Measurements from ENCODE around the gene FIGNL1. TPM values are rescaled to one million over a fixed set of nuclear protein-coding genes. Genes with fewer than 3 reads are reported as not detected.

Gene FIGNL1
- total RNA-seq, 1 experiment from 2014 or later = 14.5 TPM

DNA sequence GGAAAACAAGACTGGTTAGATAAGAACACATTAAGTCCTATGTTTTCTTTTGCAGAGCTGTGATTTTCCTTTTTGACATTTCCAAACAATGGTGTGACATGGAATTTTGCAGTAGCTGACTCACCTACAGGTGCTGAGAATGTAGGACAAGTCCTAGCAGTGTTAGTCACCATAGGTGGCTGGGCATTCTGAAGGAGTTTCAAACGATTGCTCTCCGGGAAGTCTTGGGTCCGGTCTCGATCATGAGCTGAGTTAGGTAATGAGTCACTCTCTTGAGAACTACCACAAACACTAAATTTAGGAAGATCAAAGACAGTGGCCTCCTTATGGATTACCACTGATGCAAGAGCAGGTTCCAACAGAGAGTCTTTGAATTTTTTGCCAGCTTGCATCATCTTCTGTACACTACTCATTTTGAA, 3.6 kb downstream of the FIGNL1 start:
- H3K36me3 Mint-ChIP-seq (ENCODE audit: insufficient read depth, unreplicated experiment) = peaks cover 17% of the 10 kb centered on the region
- peaks cover 22% of the 10 kb centered on the region for H3K4me1 Mint-ChIP-seq (ENCODE audit: insufficient read depth, unreplicated experiment)
- intact Hi-C loops (cut with micrococcal nuclease) = no loop called here
- ChIA-PET CTCF (interaction anchor here (1.1 to 1.9 kb wide), 3 partner anchors 144 to 715 kb away, joined by 3 to 10 read pairs (median 3); no protein-coding TSS in a partner anchor), POLR2A (interaction anchor here (0.6 to 0.9 kb wide), 3 partner anchors 105 to 511 kb away, joined by 3 to 5 read pairs (median 3); no protein-coding TSS in a partner anchor)
- TF ChIP-seq, protein P1, sequence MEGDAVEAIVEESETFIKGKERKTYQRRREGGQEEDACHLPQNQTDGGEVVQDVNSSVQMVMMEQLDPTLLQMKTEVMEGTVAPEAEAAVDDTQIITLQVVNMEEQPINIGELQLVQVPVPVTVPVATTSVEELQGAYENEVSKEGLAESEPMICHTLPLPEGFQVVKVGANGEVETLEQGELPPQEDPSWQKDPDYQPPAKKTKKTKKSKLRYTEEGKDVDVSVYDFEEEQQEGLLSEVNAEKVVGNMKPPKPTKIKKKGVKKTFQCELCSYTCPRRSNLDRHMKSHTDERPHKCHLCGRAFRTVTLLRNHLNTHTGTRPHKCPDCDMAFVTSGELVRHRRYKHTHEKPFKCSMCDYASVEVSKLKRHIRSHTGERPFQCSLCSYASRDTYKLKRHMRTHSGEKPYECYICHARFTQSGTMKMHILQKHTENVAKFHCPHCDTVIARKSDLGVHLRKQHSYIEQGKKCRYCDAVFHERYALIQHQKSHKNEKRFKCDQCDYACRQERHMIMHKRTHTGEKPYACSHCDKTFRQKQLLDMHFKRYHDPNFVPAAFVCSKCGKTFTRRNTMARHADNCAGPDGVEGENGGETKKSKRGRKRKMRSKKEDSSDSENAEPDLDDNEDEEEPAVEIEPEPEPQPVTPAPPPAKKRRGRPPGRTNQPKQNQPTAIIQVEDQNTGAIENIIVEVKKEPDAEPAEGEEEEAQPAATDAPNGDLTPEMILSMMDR (IDR thresholded peaks at IDR 0.05; ENCODE audit: unreplicated experiment) = no peak
- H3K9me3 Mint-ChIP-seq (ENCODE audit: unreplicated experiment) = no peaks in the 10 kb centered on the region
- peak overlapping the region; percentile 5 for H3K27ac Mint-ChIP-seq (ENCODE audit: low read depth, unreplicated experiment)
- BruUV-seq (replicated peaks) = no TSS peak
- H3K4me3 Mint-ChIP-seq (ENCODE audit: unreplicated experiment) = no peak overlapping the region
- no peaks in the 10 kb centered on the region for H3K27me3 Mint-ChIP-seq (ENCODE audit: insufficient read depth, unreplicated experiment)
- peak; percentile 98 for DNase-seq (ENCODE audit: unreplicated experiment)

DNA sequence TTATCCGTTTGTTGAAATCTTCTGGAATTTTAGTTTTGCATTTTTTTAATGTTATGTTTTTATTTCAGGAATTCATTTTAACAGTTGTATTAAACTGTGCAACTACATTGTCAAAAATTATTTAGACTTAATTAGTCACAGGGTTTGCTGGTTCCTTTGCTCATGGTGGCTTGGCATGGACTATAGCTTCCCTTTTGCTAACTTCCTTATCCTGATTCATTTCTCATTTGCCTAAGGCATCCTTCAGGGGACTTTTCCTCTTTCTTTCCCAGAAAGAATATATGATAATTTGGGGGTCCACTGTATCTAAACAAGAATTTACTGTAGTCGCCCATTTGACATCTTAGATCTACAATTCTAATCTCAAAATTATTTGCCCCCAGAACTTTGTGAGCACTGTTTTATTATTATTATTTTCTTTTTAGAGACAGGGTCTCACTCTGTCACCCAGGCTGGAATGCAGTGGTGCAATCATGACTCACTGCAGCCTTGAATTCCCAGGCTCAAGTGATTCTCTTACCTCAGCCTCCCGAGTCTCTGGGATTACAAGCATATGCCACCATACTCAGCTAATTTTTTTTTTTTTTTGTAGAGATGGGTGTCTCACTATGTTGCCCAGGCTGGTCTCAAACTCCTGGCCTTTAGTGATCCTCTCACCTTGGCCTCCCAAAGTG, 13.9 kb downstream of the FIGNL1 start:
- no TSS peak for BruUV-seq (replicated peaks)
- peak; percentile 76 for DNase-seq (ENCODE audit: unreplicated experiment)

DNA sequence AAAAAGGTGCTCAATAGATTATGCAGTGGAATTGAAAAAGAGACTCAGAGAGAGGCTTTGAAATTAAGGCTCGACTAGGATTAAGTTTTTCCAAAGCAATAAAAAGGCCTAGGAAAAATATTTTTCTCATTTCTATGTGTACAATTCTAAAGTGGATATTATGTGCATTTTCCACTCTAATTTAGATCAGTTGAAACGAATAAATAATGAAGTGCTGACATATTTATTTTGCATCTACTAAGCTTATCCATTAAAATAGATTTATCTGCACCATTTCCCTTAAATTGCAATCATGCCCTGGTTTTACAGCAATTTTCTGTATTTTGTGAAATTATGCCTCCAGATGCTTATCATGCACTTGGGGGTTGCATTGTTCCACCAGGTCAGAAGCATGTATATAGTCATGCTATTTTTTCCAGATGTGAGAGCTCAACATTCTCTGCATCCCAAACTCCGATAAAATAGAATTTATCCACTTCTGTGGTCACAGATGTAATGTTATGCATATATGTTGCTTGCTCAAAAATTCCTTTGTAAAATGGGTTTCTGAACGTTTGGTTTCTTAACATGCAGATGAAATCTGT, 18.3 kb downstream of the FIGNL1 start:
- BruUV-seq (replicated peaks) = no TSS peak
- DNase-seq (ENCODE audit: unreplicated experiment) = no peak

More for the DNA sequence above, 13.9 kb downstream of the FIGNL1 start:
- ChIA-PET POLR2A (interaction anchor here (0.6 kb wide), 1 partner anchor 77 kb away, joined by 3 read pairs; no protein-coding TSS in a partner anchor), CTCF (interaction anchor here (0.6 to 4.2 kb wide), 3 partner anchors 18 to 844 kb away, joined by 3 to 20 read pairs (median 3); no protein-coding TSS in a partner anchor)
- H3K4me1 Mint-ChIP-seq (ENCODE audit: insufficient read depth, unreplicated experiment) = peaks cover 13% of the 10 kb centered on the region
- TF ChIP-seq, protein P1 (IDR thresholded peaks at IDR 0.05; ENCODE audit: unreplicated experiment) = no peak
- no peak overlapping the region for H3K27ac Mint-ChIP-seq (ENCODE audit: low read depth, unreplicated experiment)
- H3K9me3 Mint-ChIP-seq (ENCODE audit: unreplicated experiment) = no peaks in the 10 kb centered on the region
- H3K36me3 Mint-ChIP-seq (ENCODE audit: insufficient read depth, unreplicated experiment) = peaks cover 22% of the 10 kb centered on the region
- H3K27me3 Mint-ChIP-seq (ENCODE audit: insufficient read depth, unreplicated experiment) = no peaks in the 10 kb centered on the region
- H3K4me3 Mint-ChIP-seq (ENCODE audit: unreplicated experiment) = no peak overlapping the region
- intact Hi-C loops (cut with micrococcal nuclease) = no loop called here

DNA sequence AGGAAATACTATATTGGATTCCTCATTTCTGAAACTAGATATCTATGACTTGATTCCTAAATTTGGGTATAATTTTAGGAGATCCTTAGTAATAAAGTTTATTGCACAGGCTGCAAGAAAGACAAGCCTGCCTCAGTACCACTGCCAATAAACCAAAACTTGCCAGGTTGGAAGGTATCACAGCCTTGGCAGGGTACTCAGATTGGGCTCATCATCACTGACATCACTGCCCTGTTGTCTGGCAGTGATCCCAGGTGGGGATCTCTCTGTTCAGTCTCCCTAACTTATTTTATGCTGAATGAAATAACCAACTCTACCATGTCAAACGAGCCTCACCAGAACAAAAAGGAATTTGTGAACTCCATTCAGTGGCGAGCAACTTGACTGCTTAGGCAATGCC, 18.8 kb downstream of the FIGNL1 start:
- no peak for DNase-seq (ENCODE audit: unreplicated experiment)
- BruUV-seq (replicated peaks) = no TSS peak
- TF ChIP-seq, protein P1 (IDR thresholded peaks at IDR 0.05; ENCODE audit: unreplicated experiment) = no peak
- ChIA-PET POLR2A (no interaction called here), CTCF (interaction anchor here (0.9 to 6.0 kb wide), 3 partner anchors 9 to 18 kb away, joined by 3 to 44 read pairs (median 6); no protein-coding TSS in a partner anchor)
- intact Hi-C loops (cut with micrococcal nuclease) = no loop called here
- Mint-ChIP-seq H3K4me1 (ENCODE audit: insufficient read depth, unreplicated experiment) (peaks cover 7% of the 10 kb centered on the region), H3K9me3 (ENCODE audit: unreplicated experiment) (no peaks in the 10 kb centered on the region), H3K4me3 (ENCODE audit: unreplicated experiment) (no peak overlapping the region), H3K36me3 (ENCODE audit: insufficient read depth, unreplicated experiment) (no peaks in the 10 kb centered on the region), H3K27ac (ENCODE audit: low read depth, unreplicated experiment) (no peak overlapping the region), H3K27me3 (ENCODE audit: insufficient read depth, unreplicated experiment) (no peaks in the 10 kb centered on the region)

More for the DNA sequence above, 18.3 kb downstream of the FIGNL1 start:
- Mint-ChIP-seq H3K4me3 (ENCODE audit: unreplicated experiment) (no peak overlapping the region), H3K36me3 (ENCODE audit: insufficient read depth, unreplicated experiment) (no peaks in the 10 kb centered on the region), H3K27me3 (ENCODE audit: insufficient read depth, unreplicated experiment) (no peaks in the 10 kb centered on the region), H3K27ac (ENCODE audit: low read depth, unreplicated experiment) (no peak overlapping the region), H3K9me3 (ENCODE audit: unreplicated experiment) (no peaks in the 10 kb centered on the region), H3K4me1 (ENCODE audit: insufficient read depth, unreplicated experiment) (peaks cover 10% of the 10 kb centered on the region)
- TF ChIP-seq, protein P1 (IDR thresholded peaks at IDR 0.05; ENCODE audit: unreplicated experiment) = no peak
- ChIA-PET POLR2A (no interaction called here), CTCF (interaction anchor here (0.9 to 6.0 kb wide), 5 partner anchors 10 to 227 kb away, joined by 3 to 44 read pairs (median 6); no protein-coding TSS in a partner anchor)
- intact Hi-C loops (cut with micrococcal nuclease) = no loop called here

Data from MCF 10A (cell line).